H1 (cell line): ENCODE data around the gene RGS17. TPM values are rescaled to one million over a fixed set of nuclear protein-coding genes. Genes with fewer than 3 reads are reported as not detected.

Source experiments
- CTCF ChIA-PET: fragments of 300-600 bp; sonication (Branson Sonifier 250); formaldehyde crosslinking; loops from one replicate; lab custom pipeline; 2021; ENCODE audit not compliant: partially characterized antibody; lab: Charles Lee
- POLR2A ChIA-PET: fragments of 300-600 bp; sonication (Branson Sonifier 250); formaldehyde crosslinking; loops from one replicate; lab custom pipeline; 2021; ENCODE audit warnings: inconsistent platforms; ENCODE audit not compliant: partially characterized antibody; lab: Charles Lee
- DNase-seq, 2 experiments: peaks; one replicate each; pipeline versions ENCODE4 v3.0.0 to v3.0.0-alpha.2; 2010 to 2022; ENCODE audit warnings: low spot score in 2 of 2, low read depth in 1 of 2, mixed read lengths in 1 of 2
- FAIRE-seq: peaks from 2 replicates; lab custom pipeline; 2011; peaks lifted over from hg19 to GRCh38; lab: Jason Lieb, UNC
- H2AFZ ChIP-seq: 2 replicates; pipeline ENCODE4 v1.8.1; 2012; ENCODE audit warnings: low read length, inconsistent platforms
- H2AK5ac ChIP-seq: 2 replicates; pipeline ENCODE4 v1.6.1; 2013; ENCODE audit warnings: low read depth, low read length
- H2BK120ac ChIP-seq: replicated peaks from 2 replicates; pipeline ENCODE3; 2013; ENCODE audit warnings: low read depth, low read length, inconsistent platforms
- H2BK12ac ChIP-seq: 2 replicates; pipeline ENCODE4 v1.6.1; 2013; ENCODE audit warnings: low read depth, low read length
- H2BK15ac ChIP-seq: 2 replicates; pipeline ENCODE4 v1.6.1; 2013; ENCODE audit warnings: low read length
- H2BK20ac ChIP-seq: 2 replicates; pipeline ENCODE4 v1.6.1; 2013; ENCODE audit warnings: low read length
- H2BK5ac ChIP-seq: 2 replicates; pipeline ENCODE4 v1.6.1; 2013; ENCODE audit warnings: low read depth, low read length
- H3K14ac ChIP-seq: 2 replicates; pipeline ENCODE4 v1.6.1; 2013; ENCODE audit warnings: inconsistent platforms; ENCODE audit not compliant: insufficient read length
- H3K18ac ChIP-seq: 2 replicates; pipeline ENCODE4 v1.6.1; 2013; ENCODE audit warnings: low read length; ENCODE audit errors: extremely low read depth
- H3K23ac ChIP-seq: 2 replicates; pipeline ENCODE4 v1.6.1; 2013; ENCODE audit warnings: inconsistent platforms; ENCODE audit not compliant: insufficient read length
- H3K23me2 ChIP-seq: 2 replicates; pipeline ENCODE4 v1.6.1; 2013; ENCODE audit warnings: low read depth, low read length
- H3K27ac ChIP-seq: 2 replicates; pipeline ENCODE4 v1.6.1; 2011; ENCODE audit warnings: low read depth, low read length, inconsistent platforms
- H3K27me3 ChIP-seq, 4 experiments: replicated peaks in 1 of 4; 1 replicate in 1 of 4; 2 replicates in 3 of 4; pipeline versions ENCODE4 v1.6.1 to v1.8.1; 2011 to 2013; ENCODE audit warnings: low read length in 3 of 4, mild to moderate bottlenecking in 3 of 4, inconsistent platforms in 2 of 4, mixed read lengths in 2 of 4, moderate library complexity in 1 of 4; ENCODE audit not compliant: control insufficient read depth in 3 of 4, insufficient read depth in 3 of 4; ENCODE audit errors: extremely low read depth in 1 of 4
- H3K36me3 ChIP-seq, 4 experiments: 2 replicates each; pipeline versions ENCODE4 v1.6.1 to v1.8.1; 2011 to 2013; ENCODE audit warnings: mild to moderate bottlenecking in 4 of 4, low read length in 3 of 4, moderate library complexity in 2 of 4, control low read depth in 1 of 4, inconsistent platforms in 1 of 4; ENCODE audit not compliant: insufficient read depth in 4 of 4, control insufficient read depth in 2 of 4
- H3K4ac ChIP-seq: replicated peaks from 2 replicates; pipeline ENCODE3; 2013; ENCODE audit warnings: low read length, low read depth, mixed read lengths, inconsistent platforms; ENCODE audit not compliant: insufficient read length
- H3K4me1 ChIP-seq, 4 experiments: replicated peaks in 1 of 4; 1 replicate in 1 of 4; 2 replicates in 3 of 4; pipeline versions ENCODE4 v1.6.1 to v1.8.1; 2011 to 2013; ENCODE audit warnings: low read length in 3 of 4, inconsistent platforms in 2 of 4, mixed read lengths in 1 of 4; ENCODE audit not compliant: insufficient read depth in 4 of 4, control insufficient read depth in 3 of 4
- H3K4me2 ChIP-seq, 2 experiments: 2 replicates each; pipeline versions ENCODE4 v1.6.1 to v1.8.1; 2011 to 2013; ENCODE audit warnings: low read depth in 2 of 2, low read length in 2 of 2, control low read depth in 1 of 2, inconsistent platforms in 1 of 2, mild to moderate bottlenecking in 1 of 2; ENCODE audit not compliant: insufficient read depth in 1 of 2
- H3K4me3 ChIP-seq, 4 experiments: fragments of 200-600, 300-600 bp in 1 of 4; sonication (generic), shearing (Covaris generic), sonication (Bioruptor Twin) in 1 of 4; 2 replicates each; pipeline versions ENCODE4 v1.5.1 to v1.8.1; 2011 to 2016; ENCODE audit warnings: low read length in 4 of 4, low read depth in 3 of 4, control low read depth in 2 of 4, inconsistent platforms in 2 of 4, mild to moderate bottlenecking in 2 of 4, mixed read lengths in 1 of 4, moderate library complexity in 1 of 4; ENCODE audit not compliant: insufficient read depth in 2 of 4; ENCODE audit errors: extremely low read depth in 1 of 4
- H3K56ac ChIP-seq: replicated peaks from 2 replicates; pipeline ENCODE3; 2013; ENCODE audit warnings: low read depth, mild to moderate bottlenecking, mixed read lengths, low read length, inconsistent platforms; ENCODE audit not compliant: insufficient read length
- H3K79me1 ChIP-seq: 2 replicates; pipeline ENCODE4 v1.6.1; 2013; ENCODE audit warnings: low read depth, low read length, control low read depth
- H3K79me2 ChIP-seq, 2 experiments: 2 replicates each; pipeline versions ENCODE4 v1.6.1 to v1.8.1; 2012 to 2013; ENCODE audit warnings: low read length in 2 of 2, mild to moderate bottlenecking in 2 of 2, inconsistent platforms in 1 of 2; ENCODE audit not compliant: insufficient read depth in 2 of 2, control insufficient read depth in 1 of 2
- H3K9ac ChIP-seq, 4 experiments: replicated peaks in 1 of 4; 1 replicate in 1 of 4; 2 replicates in 3 of 4; pipeline versions ENCODE4 v1.6.1 to v1.8.1; 2011 to 2013; ENCODE audit warnings: low read depth in 3 of 4, low read length in 3 of 4, control low read depth in 2 of 4, mild to moderate bottlenecking in 2 of 4, moderate library complexity in 2 of 4, inconsistent platforms in 1 of 4; ENCODE audit errors: extremely low read depth in 1 of 4
- H3K9me3 ChIP-seq, 2 experiments: 2 replicates each; pipeline versions ENCODE4 v1.6.1 to v1.8.1; 2012 to 2013; ENCODE audit warnings: mild to moderate bottlenecking in 2 of 2, moderate library complexity in 2 of 2, control low read depth in 1 of 2, inconsistent platforms in 1 of 2, low read depth in 1 of 2, low read length in 1 of 2, mixed read lengths in 1 of 2; ENCODE audit not compliant: insufficient read depth in 2 of 2
- H4K20me1 ChIP-seq, 2 experiments: replicated peaks in 1 of 2; 2 replicates each; pipeline versions ENCODE3 to v1.8.1; 2011 to 2013; ENCODE audit warnings: inconsistent platforms in 2 of 2, low read length in 2 of 2, mild to moderate bottlenecking in 1 of 2; ENCODE audit not compliant: insufficient read depth in 2 of 2, control insufficient read depth in 1 of 2
- H4K5ac ChIP-seq: 2 replicates; pipeline ENCODE4 v1.6.1; 2013; ENCODE audit warnings: low read length, low read depth, mixed read lengths, inconsistent platforms; ENCODE audit not compliant: insufficient read length
- H4K8ac ChIP-seq: 2 replicates; pipeline ENCODE4 v1.8.0; 2013; ENCODE audit warnings: mild to moderate bottlenecking, moderate library complexity, low read length, inconsistent platforms; ENCODE audit not compliant: insufficient read depth; ENCODE audit errors: extremely low read depth
- H4K91ac ChIP-seq: replicated peaks from 2 replicates; pipeline ENCODE3; 2013; ENCODE audit warnings: low read length, mixed read lengths, inconsistent platforms; ENCODE audit not compliant: insufficient read length
- ATF2 ChIP-seq: IDR thresholded peaks from 2 replicates; pipeline ENCODE4 v1.6.1; 2012; ENCODE audit warnings: low read length, inconsistent platforms
- CEBPB ChIP-seq: IDR thresholded peaks from 2 replicates; pipeline ENCODE4 v1.6.1; 2012; ENCODE audit warnings: low read depth, low read length
- ZNF274 ChIP-seq: IDR thresholded peaks from 2 replicates; pipeline ENCODE4 v1.7.0; 2012; ENCODE audit warnings: low read length, borderline replicate concordance; ENCODE audit errors: extremely low read depth
- polyA plus RNA-seq, 7 experiments: library from polyadenylated mRNA; depleted of rRNA in 3 of 7; stranded (reverse) in 5 of 7; unstranded in 2 of 7; fragments of >200 nt in 5 of 7; fragments of 200-250 nt in 2 of 7; gene quantifications; 1 replicate in 5 of 7; 2 replicates in 1 of 7; 4 replicates in 1 of 7; pipeline versions ENCODE4 v1.2.1 to v1.2.3, GENCODE V29; 2011 to 2013; ENCODE audit warnings: missing spikeins in 2 of 7, mixed read lengths in 2 of 7
- total RNA-seq: library from RNA; stranded (reverse); fragmentation: NEBNext Ultra II Directional; extraction: Animal tissue kit (Norgen Biotek cat#: 25700); gene quantifications from 2 replicates; pipeline ENCODE4 v1.2.1, GENCODE V29; 2021

Gene RGS17
- total and polyA plus RNA-seq, 2 of the 8 experiments (the other 6 are each of a cell fraction or from before 2014, with no cell fraction given): 2.0 to 12.2 TPM

- H3K4me3 ChIP-seq: no peak overlapping the region
- POLR2A ChIA-PET: no interaction called here
- no peak overlapping the region for H2BK120ac ChIP-seq
These were observed 9.8 kb downstream of the RGS17 start for GRCh38 chr6:153121311-153121710.

More at GRCh38 chr6:153121311-153121710, 9.8 kb downstream of the RGS17 start:
- Histone ChIP-seq H4K8ac (no peak overlapping the region), H3K79me2 (no peaks in the 10 kb centered on the region), H3K27me3 (no peaks in the 10 kb centered on the region), H3K14ac (no peak overlapping the region), H2BK20ac (no peak overlapping the region), H3K79me1 (no peaks in the 10 kb centered on the region; the same call in 1 of the 2 replicates), H3K4ac (no peak overlapping the region), H3K23me2 (no peaks in the 10 kb centered on the region), H3K4me2 (no peak overlapping the region), H3K9ac (no peak overlapping the region), H3K23ac (no peak overlapping the region), H3K27ac (no peak overlapping the region), H3K4me1 (no peaks in the 10 kb centered on the region), H2BK5ac (no peak overlapping the region), H4K5ac (no peak overlapping the region), H2BK15ac (no peak overlapping the region), H3K18ac (no peak overlapping the region), H3K9me3 (no peaks in the 10 kb centered on the region), H2BK12ac (no peak overlapping the region), H4K20me1 (no peaks in the 10 kb centered on the region), H4K91ac (no peak overlapping the region), H3K56ac (no peak overlapping the region), H3K36me3 (no peaks in the 10 kb centered on the region), H2AFZ (no peak overlapping the region), H2AK5ac (no peak overlapping the region)
- CTCF ChIA-PET: interaction anchor here (1.5 kb wide), 1 partner anchor 72 kb away, joined by 3 read pairs; no protein-coding TSS in a partner anchor
- DNase-seq: no peak
- TF ChIP-seq ATF2 (no peak), ZNF274 (no peak), CEBPB (no peak)
- no peak for FAIRE-seq
